Left lobe of liver (tissue), 2 donors: ENCODE data around the gene OTX2. TPM values are rescaled to one million over a fixed set of nuclear protein-coding genes. Genes with fewer than 3 reads are reported as not detected.

Experiments
- ATAC-seq: fragments of 200-7000 bp; cut with Tn5 transposase; one replicate; pipeline ENCODE4 v1.9.1; 2020; ENCODE audit warnings: mild to moderate bottlenecking, moderate library complexity
- DNase-seq: peaks from one replicate; pipeline ENCODE4 v3.0.0-alpha.2; 2020; ENCODE audit warnings: low spot score
- total RNA-seq: library from RNA; stranded (reverse); gene quantifications from one replicate; pipeline ENCODE4 v1.2.1, GENCODE V29; 2021
- donor health status: DM: no; HTN: no; CAD: no; lungs with moderate emphysema.
- donor health status: DM: no; HTN: yes; CAD: no.

The OTX2 gene
- total RNA-seq, 1 donor from 2014 or later = not detected

DNA sequence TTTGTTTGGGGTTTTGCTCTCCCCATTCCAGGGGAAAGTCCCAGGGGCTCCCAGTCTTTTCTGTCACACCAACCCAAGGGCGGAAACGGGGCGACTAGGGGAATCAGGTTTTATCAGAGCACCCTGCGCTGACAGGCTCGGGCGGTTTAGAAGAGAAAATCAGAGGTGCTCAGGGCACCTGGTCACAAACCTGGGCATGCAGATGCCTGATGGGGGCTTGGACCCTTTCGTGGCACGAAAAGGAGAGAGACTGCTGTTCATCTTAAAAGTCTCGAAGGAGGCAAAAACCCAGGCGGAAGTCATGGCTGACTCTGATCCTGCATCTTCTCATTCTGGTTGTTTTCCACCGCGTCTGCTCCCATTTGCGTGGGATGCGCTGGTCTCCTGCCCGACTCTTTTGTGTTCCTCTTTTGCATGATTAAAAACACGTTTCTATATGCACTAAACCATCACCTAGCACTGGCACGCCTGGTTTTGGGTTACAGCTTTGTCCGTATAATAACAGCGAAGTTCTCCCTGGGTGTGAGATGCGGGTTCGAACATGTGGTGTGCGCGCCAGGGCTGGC lies 13.2 kb downstream of the OTX2 start:
- ATAC-seq = no peak
- no peak for DNase-seq

- ATAC-seq (no peak), DNase-seq (no peak)
Measured at GRCh38 chr14:56796259-56796658, 14.0 kb downstream of the OTX2 start.

GRCh38 chr14:56795284-56795622 lies 15.0 kb downstream of the OTX2 start:
- no peak for DNase-seq
- ATAC-seq = no peak

DNA sequence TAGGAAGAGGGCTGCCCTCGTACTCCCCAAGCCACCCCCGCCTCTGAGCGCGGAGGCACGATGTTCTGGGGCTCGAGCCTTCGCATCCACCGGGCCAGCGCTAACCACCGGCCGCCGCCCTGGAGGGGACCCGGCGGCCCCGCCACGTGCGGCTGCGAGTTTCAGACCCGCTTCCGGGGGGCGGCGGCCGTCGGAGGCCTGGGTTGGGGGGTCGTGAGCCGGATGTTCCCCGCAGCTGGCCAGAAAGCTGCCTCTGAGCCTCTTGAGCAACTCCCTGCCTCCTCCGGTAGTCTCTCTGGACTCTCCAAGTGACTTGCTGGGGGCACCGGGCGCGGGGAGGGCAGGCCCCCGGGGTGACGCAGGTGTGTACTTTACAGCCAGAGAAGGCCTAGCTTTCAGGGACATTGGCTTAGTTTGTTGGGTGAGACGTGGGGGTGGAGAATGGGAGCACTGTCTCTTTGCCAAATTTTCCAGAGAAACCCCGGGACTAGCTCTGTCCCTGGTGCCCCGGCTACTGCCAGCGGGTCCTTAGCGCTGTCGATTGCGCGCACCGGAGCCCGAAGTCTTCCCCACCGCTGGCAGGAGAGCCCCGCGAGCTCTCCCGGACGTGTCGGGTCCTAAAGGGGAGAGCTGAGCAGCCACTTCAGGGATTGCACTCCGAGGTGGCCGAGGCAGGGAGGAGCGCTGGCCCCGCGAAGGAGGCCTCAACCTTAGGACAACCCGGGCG lies 15.6 kb downstream of the OTX2 start:
- ATAC-seq = no peak
- DNase-seq = no peak

- DNase-seq (no peak), ATAC-seq (no peak)
Measured at GRCh38 chr14:56794088-56794556, 16.2 kb downstream of the OTX2 start.

GRCh38 chr14:56789955-56790354 lies 20.3 kb downstream of the OTX2 start:
- ATAC-seq (no peak), DNase-seq (no peak)

DNA sequence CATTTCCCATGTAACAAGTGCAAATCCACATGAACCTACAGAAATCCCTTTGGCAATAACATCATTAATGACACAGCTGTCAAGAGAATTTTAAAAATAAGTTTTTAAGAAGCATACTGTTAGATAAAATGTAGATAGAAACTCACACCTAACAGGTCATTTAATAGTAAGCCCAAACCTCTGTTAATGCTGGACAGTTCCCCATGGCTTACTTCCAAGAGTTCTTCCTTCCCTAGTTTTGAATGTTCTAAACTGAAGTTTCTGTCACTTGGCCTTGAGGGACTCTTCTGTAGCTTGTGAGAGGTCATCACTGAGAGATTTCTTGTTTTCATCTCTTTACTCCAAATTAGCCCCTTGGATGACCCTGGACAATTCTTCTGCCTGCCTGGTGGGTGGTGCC lies 22.7 kb downstream of the OTX2 start:
- no peak for ATAC-seq
- no peak for DNase-seq

GRCh38 chr14:56782711-56783110 lies 27.6 kb downstream of the OTX2 start:
- ATAC-seq = no peak
- DNase-seq = no peak

DNA sequence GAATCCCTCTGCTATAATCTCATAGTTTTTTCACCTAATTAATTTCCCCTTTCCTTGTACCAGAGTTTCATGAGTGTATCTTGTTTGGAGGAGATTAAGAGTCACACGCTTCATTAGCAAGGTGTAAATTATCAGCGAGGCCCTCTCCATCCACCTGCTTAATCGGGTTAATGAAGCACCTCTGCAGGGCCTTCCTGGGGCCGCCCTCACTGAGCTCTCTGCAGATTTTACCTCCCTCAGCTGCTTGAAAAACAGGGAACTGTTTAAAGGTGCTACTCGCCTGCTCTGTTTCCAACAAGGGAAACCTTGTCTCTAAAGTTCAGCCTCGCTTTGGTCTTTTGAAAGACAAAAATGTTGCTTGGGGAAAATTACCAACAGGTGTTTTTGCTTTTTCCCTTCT lies 35.8 kb downstream of the OTX2 start:
- ATAC-seq = no peak
- DNase-seq = no peak

DNA sequence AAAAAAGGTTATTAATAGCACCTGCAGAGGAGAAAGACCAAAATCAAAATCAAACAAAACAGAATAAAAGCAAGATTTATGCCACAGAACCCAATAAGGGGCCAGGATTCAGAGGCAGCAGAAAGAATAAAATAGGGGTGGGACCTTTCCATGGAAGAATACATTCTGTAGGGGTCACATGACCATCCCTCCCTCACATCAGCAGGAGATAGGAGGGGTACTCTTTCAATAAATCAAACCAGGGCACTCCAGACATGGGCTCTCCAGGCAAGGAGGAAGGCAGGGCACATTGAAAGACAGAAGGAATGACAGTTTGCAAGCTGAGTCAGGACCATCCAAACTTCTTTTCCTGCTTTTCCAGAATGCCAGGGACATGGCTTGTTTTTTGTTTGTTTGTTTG lies 39.8 kb downstream of the OTX2 start:
- ATAC-seq = no peak
- DNase-seq = no peak

GRCh38 chr14:56760164-56760914 lies 49.9 kb downstream of the OTX2 start:
- DNase-seq = no peak
- no peak for ATAC-seq

- ATAC-seq (no peak), DNase-seq (no peak)
Measured at GRCh38 chr14:56759633-56760032, 50.6 kb downstream of the OTX2 start.

- ATAC-seq = no peak
- DNase-seq = no peak
Measured at GRCh38 chr14:56759094-56759493, 51.2 kb downstream of the OTX2 start.

- no peak for DNase-seq
- ATAC-seq = no peak
Measured at GRCh38 chr14:56754921-56755320, 55.4 kb downstream of the OTX2 start.

- no peak for DNase-seq
- ATAC-seq = no peak
Measured at GRCh38 chr14:56753396-56753795, 56.9 kb downstream of the OTX2 start.

DNA sequence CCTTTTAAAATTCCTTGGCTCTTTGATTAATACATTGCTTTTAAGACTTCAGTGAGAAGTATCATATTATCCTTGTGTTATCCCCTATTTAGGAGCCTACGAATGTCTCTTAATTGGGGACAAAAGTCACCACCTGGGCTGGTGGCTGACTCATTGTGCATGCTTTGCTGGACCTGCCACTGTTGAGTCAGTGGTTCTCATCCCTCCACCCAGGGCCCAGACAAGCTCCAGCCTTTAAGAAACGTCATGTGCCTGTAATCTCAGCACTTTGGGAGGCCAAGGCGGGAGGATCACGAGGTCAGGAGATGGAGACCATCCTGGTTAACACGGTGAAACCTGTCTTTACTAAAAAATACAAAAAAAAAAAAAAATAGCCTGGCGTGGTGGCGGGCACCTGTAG lies 57.9 kb downstream of the OTX2 start:
- DNase-seq = no peak
- no peak for ATAC-seq

DNA sequence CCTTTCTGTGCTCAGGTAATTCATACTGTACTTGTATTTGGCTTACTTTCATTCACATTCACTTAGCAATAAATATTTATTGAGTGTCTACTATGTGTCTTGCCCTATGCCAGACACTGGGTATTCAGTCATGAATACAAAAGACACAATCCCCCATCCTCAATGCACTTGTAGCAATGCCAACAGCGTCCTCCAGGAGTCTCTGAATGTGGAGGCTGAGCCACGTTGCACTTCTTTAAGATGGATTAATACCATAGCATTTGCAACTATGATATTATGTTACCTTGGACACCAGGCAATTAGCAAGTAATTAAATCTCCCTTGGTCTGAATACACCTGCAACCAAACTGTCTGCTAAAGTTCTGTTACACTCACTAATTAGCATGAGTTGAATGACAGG lies 58.8 kb downstream of the OTX2 start:
- DNase-seq = no peak
- no peak for ATAC-seq

Other genes starting within 250 kb of the OTX2 start
- 11.3 TPM for gene TMEM260, start 230.7 kb downstream of the OTX2 start, total RNA-seq